ENCODE results near the gene EXTL1. TPM values are rescaled to one million over a fixed set of nuclear protein-coding genes. Genes with fewer than 3 reads are reported as not detected.

The EXTL1 gene
- total RNA-seq, 1 experiment from 2014 or later = 0.26 TPM

DNA sequence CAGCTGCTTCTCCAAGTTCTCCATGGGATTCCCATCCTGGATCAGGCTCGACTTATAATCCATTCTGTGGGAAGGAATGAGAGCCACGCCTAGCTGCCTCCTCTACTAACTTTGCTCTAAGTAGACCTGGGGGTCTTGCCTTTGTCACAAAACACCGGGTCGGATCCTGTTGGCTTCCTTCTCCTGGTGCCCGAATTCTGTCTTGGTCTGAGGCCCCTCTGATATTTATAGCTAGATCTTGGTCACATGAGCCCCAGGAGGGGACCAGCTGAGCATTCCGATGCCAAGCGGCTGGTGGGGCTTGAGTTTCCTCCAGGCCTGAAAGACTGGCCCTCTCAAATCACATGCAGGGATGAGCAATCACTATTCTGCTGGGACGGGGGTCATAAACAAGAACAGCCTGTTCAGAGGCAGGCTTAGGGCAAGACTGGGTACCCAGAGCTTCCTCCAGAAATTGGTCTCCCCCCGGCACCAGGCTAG is 45.9 kb downstream of the EXTL1 start, which contains the start of gene TRIM63:
TRIM63 (minus strand) TSS at position 199 of the 480 bp plus-strand sequence; CDS start at position 63, 136 bp downstream.
- no peaks in the 10 kb centered on the region for H3K27me3 ChIP-seq (ENCODE audit: low read length)
- no peak within 1 kb of the TSS for H2AFZ ChIP-seq (ENCODE audit: low read length)
- no peak within 1 kb of the TSS for H3K9ac ChIP-seq (ENCODE audit: low read length)
- DNase-seq = no peak
- no peaks in the 10 kb centered on the region for H4K20me1 ChIP-seq (ENCODE audit: low read length)
- H3K9me3 ChIP-seq (ENCODE audit: low read length) = no peaks in the 10 kb centered on the region
- POLR2A ChIA-PET (ENCODE audit: unreplicated experiment) = no interaction called here
- intact Hi-C loops (cut with micrococcal nuclease) = no loop called here
- H3K27ac ChIP-seq (ENCODE audit: low read length) = peak within 1 kb of the TSS; percentile 52
- 0 out of 2 replicates have a peak within 1 kb of the TSS, but pooled peaks have one; percentile 26 for H3K4me2 ChIP-seq (ENCODE audit: low read length)
- no peak for TF ChIP-seq EZH2phosphoT487 (IDR thresholded peaks at IDR 0.05; ENCODE audit: borderline replicate concordance, low read length)
- TF ChIP-seq, protein P1, sequence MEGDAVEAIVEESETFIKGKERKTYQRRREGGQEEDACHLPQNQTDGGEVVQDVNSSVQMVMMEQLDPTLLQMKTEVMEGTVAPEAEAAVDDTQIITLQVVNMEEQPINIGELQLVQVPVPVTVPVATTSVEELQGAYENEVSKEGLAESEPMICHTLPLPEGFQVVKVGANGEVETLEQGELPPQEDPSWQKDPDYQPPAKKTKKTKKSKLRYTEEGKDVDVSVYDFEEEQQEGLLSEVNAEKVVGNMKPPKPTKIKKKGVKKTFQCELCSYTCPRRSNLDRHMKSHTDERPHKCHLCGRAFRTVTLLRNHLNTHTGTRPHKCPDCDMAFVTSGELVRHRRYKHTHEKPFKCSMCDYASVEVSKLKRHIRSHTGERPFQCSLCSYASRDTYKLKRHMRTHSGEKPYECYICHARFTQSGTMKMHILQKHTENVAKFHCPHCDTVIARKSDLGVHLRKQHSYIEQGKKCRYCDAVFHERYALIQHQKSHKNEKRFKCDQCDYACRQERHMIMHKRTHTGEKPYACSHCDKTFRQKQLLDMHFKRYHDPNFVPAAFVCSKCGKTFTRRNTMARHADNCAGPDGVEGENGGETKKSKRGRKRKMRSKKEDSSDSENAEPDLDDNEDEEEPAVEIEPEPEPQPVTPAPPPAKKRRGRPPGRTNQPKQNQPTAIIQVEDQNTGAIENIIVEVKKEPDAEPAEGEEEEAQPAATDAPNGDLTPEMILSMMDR (conservative IDR thresholded peaks at IDR 0.05; ENCODE audit: low read depth, low read length) = no peak
- TF ChIP-seq EZH2 (IDR thresholded peaks at IDR 0.05; ENCODE audit: low read length, unreplicated experiment) = no peak
- no peak within 1 kb of the TSS for H3K4me3 ChIP-seq (ENCODE audit: low read length)
- peaks cover 21% of the 10 kb centered on the region for H3K4me1 ChIP-seq (ENCODE audit: insufficient read depth, low read length)
- no peaks in the 10 kb centered on the region for H3K36me3 ChIP-seq (ENCODE audit: low read depth, low read length)
- H3K9me2 ChIP-seq (replicated peaks; ENCODE audit: low read length) = no peaks in the 10 kb centered on the region
- BruUV-seq (replicated peaks) = no TSS peak
- no peaks in the 10 kb centered on the region for H3K79me2 ChIP-seq (ENCODE audit: low read length)
- H3F3A ChIP-seq (ENCODE audit: low read length, unreplicated experiment) = no peaks in the 10 kb centered on the region
- CTCF ChIA-PET = no interaction called here
- ATAC-seq = no peak

DNA sequence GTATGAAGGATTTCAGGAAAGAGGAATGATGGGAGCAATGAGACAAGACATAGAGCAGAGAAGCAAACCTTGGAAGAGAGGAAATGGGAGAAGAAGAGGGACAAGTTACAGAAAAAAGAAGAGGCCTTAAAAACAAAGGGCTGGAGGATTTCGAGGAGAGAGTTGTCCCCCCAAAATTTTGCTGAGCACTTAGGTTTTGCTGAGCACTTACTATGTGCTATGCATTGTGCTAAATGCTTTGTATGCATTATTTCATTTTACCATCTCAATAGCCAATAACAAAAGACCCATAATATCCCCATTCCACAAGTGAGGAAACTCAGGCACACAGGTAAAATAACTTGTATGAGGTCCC is 48.3 kb downstream of the EXTL1 start:
- Histone ChIP-seq H3K4me1 (ENCODE audit: insufficient read depth, low read length) (peaks cover 17% of the 10 kb centered on the region), H3K4me2 (ENCODE audit: low read length) (no peak overlapping the region), H3K36me3 (ENCODE audit: low read depth, low read length) (no peaks in the 10 kb centered on the region), H3K9ac (ENCODE audit: low read length) (no peak overlapping the region), H3K27me3 (ENCODE audit: low read length) (no peaks in the 10 kb centered on the region), H3K79me2 (ENCODE audit: low read length) (no peaks in the 10 kb centered on the region), H4K20me1 (ENCODE audit: low read length) (no peaks in the 10 kb centered on the region), H3K27ac (ENCODE audit: low read length) (no peak overlapping the region), H2AFZ (ENCODE audit: low read length) (no peak overlapping the region), H3F3A (ENCODE audit: low read length, unreplicated experiment) (no peaks in the 10 kb centered on the region), H3K9me3 (ENCODE audit: low read length) (no peaks in the 10 kb centered on the region), H3K4me3 (ENCODE audit: low read length) (no peak overlapping the region), H3K9me2 (replicated peaks; ENCODE audit: low read length) (no peaks in the 10 kb centered on the region)
- ChIA-PET POLR2A (ENCODE audit: unreplicated experiment) (no interaction called here), CTCF (no interaction called here)
- TF ChIP-seq, protein P1 (conservative IDR thresholded peaks at IDR 0.05; ENCODE audit: low read depth, low read length) = no peak
- TF ChIP-seq EZH2 (IDR thresholded peaks at IDR 0.05; ENCODE audit: low read length, unreplicated experiment) (no peak), EZH2phosphoT487 (IDR thresholded peaks at IDR 0.05; ENCODE audit: borderline replicate concordance, low read length) (no peak)
- DNase-seq = no peak
- no peak for ATAC-seq
- no TSS peak for BruUV-seq (replicated peaks)
- intact Hi-C loops (cut with micrococcal nuclease) = no loop called here

DNA sequence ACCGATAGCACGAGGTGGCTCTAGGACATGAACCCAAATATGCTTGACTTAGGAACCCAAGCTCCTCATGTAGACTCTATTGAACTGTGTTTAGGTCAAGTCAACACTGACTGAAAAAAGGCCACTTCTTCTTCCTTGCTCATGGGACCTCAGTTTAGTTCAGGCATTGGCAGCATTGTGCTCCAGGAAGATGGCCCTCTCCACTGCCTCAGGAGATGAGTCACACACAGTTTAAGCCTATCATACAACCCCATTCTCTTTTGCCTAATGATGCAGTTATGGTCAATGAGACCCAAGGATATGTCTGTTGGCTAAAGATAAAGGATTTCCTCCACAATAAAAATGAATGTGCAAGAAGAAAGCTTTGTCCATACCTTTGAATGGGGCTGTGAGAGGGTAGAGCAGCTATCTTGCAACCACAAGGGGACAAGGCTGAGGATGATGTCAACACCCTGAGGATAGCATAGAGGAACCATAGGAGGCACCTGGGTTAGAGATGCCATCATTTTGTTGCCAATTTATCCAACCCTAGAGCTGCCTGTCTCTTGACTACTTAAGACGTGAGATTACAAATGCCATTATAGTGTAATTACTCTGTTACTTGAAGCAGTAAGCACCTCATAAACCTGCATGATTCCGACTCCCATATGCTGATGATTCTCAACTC is 48.9 kb downstream of the EXTL1 start:
- CTCF ChIA-PET = no interaction called here
- Histone ChIP-seq H3K9me3 (ENCODE audit: low read length) (no peaks in the 10 kb centered on the region), H3K27me3 (ENCODE audit: low read length) (no peaks in the 10 kb centered on the region), H3K4me3 (ENCODE audit: low read length) (no peak overlapping the region), H3K9me2 (replicated peaks; ENCODE audit: low read length) (no peaks in the 10 kb centered on the region), H3K4me1 (ENCODE audit: insufficient read depth, low read length) (peaks cover 17% of the 10 kb centered on the region), H2AFZ (ENCODE audit: low read length) (no peak overlapping the region), H3K9ac (ENCODE audit: low read length) (no peak overlapping the region), H3F3A (ENCODE audit: low read length, unreplicated experiment) (no peaks in the 10 kb centered on the region), H3K79me2 (ENCODE audit: low read length) (no peaks in the 10 kb centered on the region), H3K36me3 (ENCODE audit: low read depth, low read length) (no peaks in the 10 kb centered on the region), H3K27ac (ENCODE audit: low read length) (no peak overlapping the region), H4K20me1 (ENCODE audit: low read length) (no peaks in the 10 kb centered on the region), H3K4me2 (ENCODE audit: low read length) (no peak overlapping the region)
- no peak for ATAC-seq
- POLR2A ChIA-PET (ENCODE audit: unreplicated experiment) = no interaction called here
- BruUV-seq (replicated peaks) = no TSS peak
- TF ChIP-seq EZH2 (IDR thresholded peaks at IDR 0.05; ENCODE audit: low read length, unreplicated experiment) (no peak), EZH2phosphoT487 (IDR thresholded peaks at IDR 0.05; ENCODE audit: borderline replicate concordance, low read length) (no peak)
- TF ChIP-seq, protein P1 (conservative IDR thresholded peaks at IDR 0.05; ENCODE audit: low read depth, low read length) = no peak
- no peak for DNase-seq
- intact Hi-C loops (cut with micrococcal nuclease) = no loop called here

Measured in PC-3 (cell line).